ENCODE data around the gene HBB.

DNA sequence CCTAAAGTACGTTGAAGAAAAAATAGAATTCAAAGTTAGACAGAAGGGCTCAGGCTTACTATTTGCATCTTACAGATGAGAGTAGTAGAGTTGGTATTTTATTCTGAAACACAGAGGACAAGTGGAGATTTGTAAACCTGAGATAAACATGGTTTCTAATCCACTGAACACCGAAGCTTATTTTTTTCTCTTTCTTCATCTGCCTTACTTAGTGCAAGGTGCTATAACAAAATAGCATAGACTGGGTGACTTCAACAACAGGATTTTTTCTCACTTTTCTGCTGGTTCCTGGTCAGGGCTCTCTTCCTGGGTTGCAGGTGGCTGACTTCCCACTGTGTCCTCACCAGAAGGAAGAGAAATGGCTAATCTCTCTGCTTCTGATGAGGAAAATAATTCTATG, 24.9 kb upstream of the HBB start:
- TF ChIP-seq POLR2A (IDR thresholded peaks at IDR 0.05) = no peak
- TF ChIP-seq, protein P1, sequence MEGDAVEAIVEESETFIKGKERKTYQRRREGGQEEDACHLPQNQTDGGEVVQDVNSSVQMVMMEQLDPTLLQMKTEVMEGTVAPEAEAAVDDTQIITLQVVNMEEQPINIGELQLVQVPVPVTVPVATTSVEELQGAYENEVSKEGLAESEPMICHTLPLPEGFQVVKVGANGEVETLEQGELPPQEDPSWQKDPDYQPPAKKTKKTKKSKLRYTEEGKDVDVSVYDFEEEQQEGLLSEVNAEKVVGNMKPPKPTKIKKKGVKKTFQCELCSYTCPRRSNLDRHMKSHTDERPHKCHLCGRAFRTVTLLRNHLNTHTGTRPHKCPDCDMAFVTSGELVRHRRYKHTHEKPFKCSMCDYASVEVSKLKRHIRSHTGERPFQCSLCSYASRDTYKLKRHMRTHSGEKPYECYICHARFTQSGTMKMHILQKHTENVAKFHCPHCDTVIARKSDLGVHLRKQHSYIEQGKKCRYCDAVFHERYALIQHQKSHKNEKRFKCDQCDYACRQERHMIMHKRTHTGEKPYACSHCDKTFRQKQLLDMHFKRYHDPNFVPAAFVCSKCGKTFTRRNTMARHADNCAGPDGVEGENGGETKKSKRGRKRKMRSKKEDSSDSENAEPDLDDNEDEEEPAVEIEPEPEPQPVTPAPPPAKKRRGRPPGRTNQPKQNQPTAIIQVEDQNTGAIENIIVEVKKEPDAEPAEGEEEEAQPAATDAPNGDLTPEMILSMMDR (IDR thresholded peaks at IDR 0.05) = no peak
